Non-pigmented ciliary epithelial cell (primary cell): Measurements from ENCODE around the gene SH3BP5L.
"Not testable (repeated sequence)": the region's sequence is repeated elsewhere in the genome, so short reads cannot be mapped to it uniquely, and the experiment has no call there.

ENCODE experiments used
- DNase-seq: peaks from one replicate; pipeline ENCODE4 v3.0.0-alpha.2; 2010; ENCODE audit warnings: low read depth

The SH3BP5L gene

GRCh38 chr1:248850536-248851251 lies 25.0 kb upstream of the SH3BP5L start:
- DNase-seq = no peak

GRCh38 chr1:248850124-248850523 lies 24.4 kb upstream of the SH3BP5L start:
- DNase-seq = no peak

GRCh38 chr1:248849637-248850036 lies 23.9 kb upstream of the SH3BP5L start:
- DNase-seq = no peak

GRCh38 chr1:248849152-248849551 lies 23.4 kb upstream of the SH3BP5L start:
- DNase-seq = no peak

- DNase-seq = no peak
These were observed 22.9 kb upstream of the SH3BP5L start for GRCh38 chr1:248848602-248849001.

GRCh38 chr1:248847956-248848561 lies 22.3 kb upstream of the SH3BP5L start:
- DNase-seq = no peak

- no peak for DNase-seq
These were observed 21.7 kb upstream of the SH3BP5L start for GRCh38 chr1:248847181-248847955.

GRCh38 chr1:248844526-248844925 lies 18.8 kb upstream of the SH3BP5L start:
- DNase-seq = no peak

- DNase-seq = no peak
These were observed 18.0 kb upstream of the SH3BP5L start for GRCh38 chr1:248843687-248844086.

- DNase-seq = no peak
These were observed 17.1 kb upstream of the SH3BP5L start for GRCh38 chr1:248842781-248843331.

- no peak for DNase-seq
These were observed 16.1 kb upstream of the SH3BP5L start for GRCh38 chr1:248841702-248842395.

GRCh38 chr1:248840946-248841345 lies 15.2 kb upstream of the SH3BP5L start:
- no peak for DNase-seq

GRCh38 chr1:248839168-248839555 lies 13.4 kb upstream of the SH3BP5L start:
- DNase-seq = no peak

GRCh38 chr1:248838357-248839167 lies 12.8 kb upstream of the SH3BP5L start:
- DNase-seq = no peak

- peak; percentile 92 for DNase-seq
These were observed 12.2 kb upstream of the SH3BP5L start, which contains the start of gene ZNF672 for GRCh38 chr1:248837781-248838356. ZNF672 (plus strand) TSS chr1:248838224; CDS start chr1:248847275, 9,051 bp downstream.

GRCh38 chr1:248837045-248837780 lies 11.5 kb upstream of the SH3BP5L start:
- DNase-seq = no peak

- DNase-seq = no peak
These were observed 8.7 kb upstream of the SH3BP5L start for GRCh38 chr1:248834343-248834940.

GRCh38 chr1:248831842-248832241 lies 6.1 kb upstream of the SH3BP5L start:
- no peak for DNase-seq

GRCh38 chr1:248830718-248831017 lies 5.0 kb upstream of the SH3BP5L start:
- DNase-seq = not testable (repeated sequence)

GRCh38 chr1:248828845-248829244 lies 3.1 kb upstream of the SH3BP5L start:
- DNase-seq = peak; percentile 78
